Small intestine (tissue), 7 donors: ENCODE results near the gene CDK15. TPM values are rescaled to one million over a fixed set of nuclear protein-coding genes. Genes with fewer than 3 reads are reported as not detected.

ENCODE experiments used
- DNase-seq, 2 donors: peaks; one replicate each; pipeline versions ENCODE4 v3.0.0 to v3.0.0-alpha.2; 2013
- FAIRE-seq: peaks from 2 replicates; lab custom pipeline; 2012; peaks lifted over from hg19 to GRCh38; lab: Jason Lieb, UNC
- H3K27ac ChIP-seq, 3 donors: one replicate each; pipeline ENCODE4 v1.5.1; 2013; ENCODE audit warnings: low read length in 2 of 3, mild to moderate bottlenecking in 2 of 3, control low read depth in 1 of 3, inconsistent platforms in 1 of 3, low read depth in 1 of 3, moderate library complexity in 1 of 3
- H3K27me3 ChIP-seq, 3 donors: one replicate each; pipeline ENCODE4 v1.6.1; 2013; ENCODE audit warnings: low read length in 3 of 3, inconsistent platforms in 1 of 3; ENCODE audit not compliant: control insufficient read depth in 3 of 3, insufficient read depth in 3 of 3
- H3K36me3 ChIP-seq, 3 donors: one replicate each; pipeline ENCODE4 v1.6.1; 2013; ENCODE audit warnings: low read length in 3 of 3, inconsistent platforms in 1 of 3, low read depth in 1 of 3, mild to moderate bottlenecking in 1 of 3, moderate library complexity in 1 of 3; ENCODE audit not compliant: control insufficient read depth in 3 of 3, insufficient read depth in 2 of 3
- H3K4me1 ChIP-seq, 3 donors: one replicate each; pipeline ENCODE4 v1.6.1; 2013; ENCODE audit warnings: low read length in 2 of 3, inconsistent platforms in 1 of 3, low read depth in 1 of 3, mild to moderate bottlenecking in 1 of 3, moderate library complexity in 1 of 3; ENCODE audit not compliant: control insufficient read depth in 3 of 3, insufficient read depth in 2 of 3
- H3K4me3 ChIP-seq, 3 donors: one replicate each; pipeline ENCODE4 v1.5.1; 2013; ENCODE audit warnings: low read length in 3 of 3, control low read depth in 1 of 3, inconsistent platforms in 1 of 3, low read depth in 1 of 3, mild to moderate bottlenecking in 1 of 3, moderate library complexity in 1 of 3
- H3K9me3 ChIP-seq, 2 donors: one replicate each; pipeline ENCODE4 v1.6.1; 2013; ENCODE audit warnings: low read depth in 1 of 2, low read length in 1 of 2; ENCODE audit not compliant: control insufficient read depth in 2 of 2, insufficient read depth in 1 of 2
- WGBS, 3 donors: extraction: QIAGEN DNeasy Blood & Tissue Kit; methylation state at CpG; one replicate each; pipeline ENCODE4 v1.1.7; 2013; 5-methylcytosine and 5-hydroxymethylcytosine counted together
- polyA plus RNA-seq, 4 donors: library from polyadenylated mRNA; stranded (reverse) in 3 of 4; unstranded in 1 of 4; fragments of 200-250 nt in 3 of 4; fragments of 120-200 nt in 1 of 4; gene quantifications; one replicate each; pipeline versions ENCODE4 v1.2.1 to v1.2.3, GENCODE V29; 2013
- donor health status: healthy with polysubstance abuse.
- donor health status: control.
- donor health status: control.
- donor health status: Bipolar disorder and iron deficiency.
- donor health status: healthy.

Gene CDK15
- polyA plus RNA-seq, 4 donors = 0.52 to 1.2 (median 0.54) TPM; not detected in 1

DNA sequence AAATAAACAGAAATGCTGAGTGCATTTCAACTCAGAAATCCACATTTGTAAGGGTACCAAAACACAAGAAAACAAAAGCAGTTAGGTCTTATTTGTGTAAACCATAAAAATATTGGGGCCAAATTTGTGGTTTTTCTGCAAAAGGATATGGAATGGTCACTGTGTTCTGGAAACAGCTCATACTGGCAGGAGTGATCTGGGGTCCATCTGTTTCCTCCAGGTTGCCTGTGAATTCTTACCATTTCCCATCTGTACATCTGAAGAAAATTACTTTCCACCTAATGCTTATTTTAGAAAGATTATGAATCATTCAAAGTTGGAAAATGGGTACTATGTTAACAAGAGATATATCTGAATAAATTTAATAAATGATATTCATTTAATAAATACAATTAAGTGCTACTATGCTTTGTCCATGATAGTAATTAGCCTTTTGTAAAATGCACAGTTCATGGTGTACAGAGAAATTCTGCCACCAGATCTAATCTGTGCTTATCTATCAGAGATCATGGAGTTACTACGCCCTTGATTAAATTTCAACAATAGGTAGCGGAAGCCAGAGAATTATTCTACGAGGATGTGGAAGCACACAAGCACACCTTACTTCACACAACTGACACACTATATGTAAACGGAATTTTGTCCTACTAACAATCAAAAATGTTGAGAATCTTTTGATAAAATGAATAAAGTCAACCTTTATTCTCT lies 36.5 kb upstream of the CDK15 start:
- Histone ChIP-seq H3K4me3 (no peak overlapping the region), H3K27me3 (no peaks in the 10 kb centered on the region), H3K27ac (no peak overlapping the region), H3K9me3 (no peaks in the 10 kb centered on the region), H3K4me1 (peaks cover 0 to 6% (median 0%) of the 10 kb centered on the region in 3 donors), H3K36me3 (peaks cover 3 to 10% (median 3%) of the 10 kb centered on the region in 3 donors)
- no peak for DNase-seq
- 73 to 79% (median 76%) methylated on average over 4 of the region's 4 CpGs for WGBS, 3 donors
- no peak for FAIRE-seq

DNA sequence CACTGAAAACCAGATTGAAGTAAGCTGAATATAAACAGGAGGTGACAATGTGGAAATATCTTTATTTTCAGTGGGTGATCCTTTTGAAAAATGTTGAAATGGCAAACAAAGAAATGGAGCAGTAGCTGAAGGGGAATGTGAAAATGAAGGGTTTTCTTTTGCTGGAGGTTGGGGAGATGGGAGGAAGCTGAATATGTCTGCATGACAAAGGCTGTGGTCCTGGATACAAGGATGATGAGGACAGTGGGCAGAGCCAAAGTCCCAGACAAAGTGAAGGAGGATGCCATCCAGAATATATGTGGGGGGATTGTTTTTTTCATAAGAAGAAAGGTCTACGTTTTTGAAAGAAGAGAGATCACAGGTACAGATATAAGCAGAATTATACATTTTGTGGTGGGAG lies 32.3 kb upstream of the CDK15 start:
- Histone ChIP-seq H3K4me3 (no peak overlapping the region), H3K4me1 (peaks cover 0 to 27% (median 2%) of the 10 kb centered on the region in 3 donors), H3K27ac (no peak overlapping the region), H3K36me3 (no peaks in the 10 kb centered on the region), H3K27me3 (no peaks in the 10 kb centered on the region), H3K9me3 (no peaks in the 10 kb centered on the region)
- FAIRE-seq (no peak), DNase-seq (no peak)
- WGBS, 3 donors = 76 to 82% (median 82%) methylated on average over 1 of the region's 1 CpG

DNA sequence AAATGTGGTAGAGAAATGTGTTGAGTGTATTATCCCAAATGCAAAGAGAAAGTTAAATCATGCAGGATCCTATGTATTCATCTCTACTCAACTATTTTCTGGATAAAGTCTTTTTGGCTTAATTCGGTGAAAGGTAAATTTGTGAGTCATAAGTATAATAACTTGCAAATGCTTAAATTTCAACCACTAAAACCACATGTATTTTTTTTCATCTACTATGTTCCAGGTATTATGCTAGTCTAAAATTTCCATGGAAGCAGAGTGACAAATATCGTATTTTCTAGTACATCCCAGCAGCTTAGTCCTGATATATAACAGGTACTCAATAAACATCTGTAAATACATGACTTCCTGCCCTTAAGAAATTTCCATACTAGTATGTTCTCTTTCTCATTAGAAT lies 31.8 kb upstream of the CDK15 start:
- no peaks in the 10 kb centered on the region for H3K36me3 ChIP-seq
- DNase-seq = no peak
- FAIRE-seq = no peak
- peaks cover 0 to 27% (median 2%) of the 10 kb centered on the region in 3 donors for H3K4me1 ChIP-seq
- H3K9me3 ChIP-seq = no peaks in the 10 kb centered on the region
- no peak overlapping the region for H3K27ac ChIP-seq
- H3K4me3 ChIP-seq = no peak overlapping the region
- 84 to 88% (median 86%) methylated on average over 2 of the region's 2 CpGs for WGBS, 3 donors
- H3K27me3 ChIP-seq = no peaks in the 10 kb centered on the region

DNA sequence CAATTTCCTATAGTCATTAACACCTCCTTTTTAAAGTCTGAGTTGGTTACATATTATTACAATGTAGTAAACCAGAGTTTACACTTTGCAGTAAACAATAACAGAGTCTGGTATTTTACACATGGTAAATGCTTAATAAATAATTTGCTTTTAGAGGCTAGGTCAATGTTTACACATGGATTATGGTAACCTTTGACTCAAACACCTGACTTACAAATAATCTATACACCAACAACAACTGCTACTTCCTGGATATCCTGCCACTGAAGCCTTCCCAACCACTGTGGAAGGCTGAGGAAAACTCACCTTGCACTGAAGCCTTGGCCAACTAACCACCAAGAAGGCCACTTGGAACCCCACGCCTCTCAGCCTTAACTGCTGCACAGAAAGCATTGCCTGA lies 31.0 kb upstream of the CDK15 start:
- peak; percentile 36 to 66 for DNase-seq
- Histone ChIP-seq H3K9me3 (no peaks in the 10 kb centered on the region), H3K36me3 (no peaks in the 10 kb centered on the region), H3K4me3 (peak overlapping the region in 1 of 3 donors; percentile 28), H3K27ac (peak overlapping the region; percentile 46 to 81 (median 76)), H3K27me3 (no peaks in the 10 kb centered on the region), H3K4me1 (peaks cover 2 to 29% (median 3%) of the 10 kb centered on the region in 3 donors)
- no peak for FAIRE-seq
- WGBS, 3 donors = 35 to 74% (median 74%) methylated on average over 1 of the region's 1 CpG

DNA sequence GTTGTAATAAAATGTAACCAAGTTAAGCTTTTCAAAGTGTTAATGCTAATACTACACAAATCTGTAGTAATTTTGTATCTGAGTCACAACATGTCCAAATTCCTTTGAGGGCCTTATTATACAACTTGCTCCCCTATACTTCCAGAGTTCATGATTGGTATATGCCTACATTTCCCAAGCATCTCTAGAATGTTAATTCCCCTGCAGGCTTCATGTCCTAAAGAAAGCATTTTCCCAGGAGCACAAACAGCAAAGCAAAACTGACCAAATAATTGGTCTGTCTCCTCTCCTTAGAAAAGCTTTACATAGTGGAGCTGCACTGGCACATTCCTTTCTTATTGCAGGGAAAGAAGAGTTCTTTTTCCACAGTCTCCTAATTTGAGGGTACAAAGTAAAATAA lies 29.3 kb upstream of the CDK15 start:
- H3K27ac ChIP-seq = peak overlapping the region in 1 of 3 donors; percentile 46
- no peaks in the 10 kb centered on the region for H3K36me3 ChIP-seq
- DNase-seq = peak in 1 of 2 donors; percentile 18
- H3K27me3 ChIP-seq = no peaks in the 10 kb centered on the region
- H3K9me3 ChIP-seq = no peaks in the 10 kb centered on the region
- no peak for FAIRE-seq
- no peak overlapping the region for H3K4me3 ChIP-seq
- H3K4me1 ChIP-seq = peaks cover 2 to 26% (median 3%) of the 10 kb centered on the region in 3 donors

DNA sequence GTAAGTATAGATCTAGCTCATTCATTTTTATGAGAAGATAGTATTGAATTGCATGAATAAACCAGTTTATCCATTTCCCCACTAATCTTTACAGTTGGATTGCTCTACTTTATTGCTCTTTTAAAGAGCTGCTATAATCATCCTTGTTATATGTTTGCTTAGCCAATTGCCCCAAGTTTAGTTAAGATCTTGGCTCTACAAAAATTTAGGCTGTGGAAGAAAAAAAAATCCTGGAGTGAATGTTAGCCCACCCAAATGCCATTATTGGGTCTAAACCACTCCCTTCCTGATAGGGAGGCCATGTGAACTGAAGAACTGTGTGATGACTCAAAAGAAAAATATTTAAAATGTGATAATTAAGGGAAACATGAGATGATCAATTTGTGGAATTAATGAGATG lies 28.5 kb upstream of the CDK15 start:
- peaks cover 2 to 26% (median 3%) of the 10 kb centered on the region in 3 donors for H3K4me1 ChIP-seq
- DNase-seq = peak in 1 of 2 donors; percentile 25

DNA sequence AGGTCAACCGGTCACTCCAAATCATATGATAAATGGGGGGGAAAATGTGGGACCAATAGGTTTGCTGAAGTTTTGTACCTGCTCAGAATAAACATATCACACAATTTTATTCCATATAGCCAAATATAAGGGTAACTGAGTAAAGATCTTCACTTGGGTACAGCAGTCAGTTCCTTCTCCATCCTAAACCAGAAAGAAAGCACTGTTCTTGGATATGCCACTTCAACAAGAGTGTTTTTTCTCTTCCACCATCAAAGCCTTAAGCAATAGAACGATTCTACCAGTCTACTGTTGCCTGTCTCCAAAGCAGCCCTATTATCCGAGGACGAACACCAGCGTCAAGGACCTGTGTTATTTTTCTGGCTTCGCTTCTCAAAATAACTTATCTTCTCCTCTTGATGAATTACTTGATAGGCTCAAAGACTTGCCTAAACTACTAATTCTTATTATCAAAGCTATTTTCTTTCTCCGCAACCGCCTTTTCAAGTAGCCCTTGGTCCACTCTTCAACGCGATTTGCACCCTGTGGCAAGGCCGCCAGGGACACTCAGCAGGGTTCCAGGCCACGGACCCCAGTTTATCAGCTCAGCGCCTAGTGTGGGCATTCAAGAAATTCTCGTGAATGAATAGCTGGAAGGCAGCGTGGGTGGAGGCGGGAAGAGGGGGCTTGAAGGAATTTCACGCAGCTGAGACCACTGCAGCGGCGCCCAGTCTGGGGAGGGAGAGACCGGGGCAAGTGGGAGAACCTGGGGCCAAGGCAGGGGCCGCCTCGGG lies 26.2 kb upstream of the CDK15 start:
- FAIRE-seq = no peak

More for the DNA sequence above, 28.5 kb upstream of the CDK15 start:
- no peaks in the 10 kb centered on the region for H3K27me3 ChIP-seq
- H3K4me3 ChIP-seq = no peak overlapping the region
- H3K27ac ChIP-seq = peak overlapping the region in 1 of 3 donors; percentile 7
- no peaks in the 10 kb centered on the region for H3K9me3 ChIP-seq
- FAIRE-seq = no peak
- no peaks in the 10 kb centered on the region for H3K36me3 ChIP-seq

DNA sequence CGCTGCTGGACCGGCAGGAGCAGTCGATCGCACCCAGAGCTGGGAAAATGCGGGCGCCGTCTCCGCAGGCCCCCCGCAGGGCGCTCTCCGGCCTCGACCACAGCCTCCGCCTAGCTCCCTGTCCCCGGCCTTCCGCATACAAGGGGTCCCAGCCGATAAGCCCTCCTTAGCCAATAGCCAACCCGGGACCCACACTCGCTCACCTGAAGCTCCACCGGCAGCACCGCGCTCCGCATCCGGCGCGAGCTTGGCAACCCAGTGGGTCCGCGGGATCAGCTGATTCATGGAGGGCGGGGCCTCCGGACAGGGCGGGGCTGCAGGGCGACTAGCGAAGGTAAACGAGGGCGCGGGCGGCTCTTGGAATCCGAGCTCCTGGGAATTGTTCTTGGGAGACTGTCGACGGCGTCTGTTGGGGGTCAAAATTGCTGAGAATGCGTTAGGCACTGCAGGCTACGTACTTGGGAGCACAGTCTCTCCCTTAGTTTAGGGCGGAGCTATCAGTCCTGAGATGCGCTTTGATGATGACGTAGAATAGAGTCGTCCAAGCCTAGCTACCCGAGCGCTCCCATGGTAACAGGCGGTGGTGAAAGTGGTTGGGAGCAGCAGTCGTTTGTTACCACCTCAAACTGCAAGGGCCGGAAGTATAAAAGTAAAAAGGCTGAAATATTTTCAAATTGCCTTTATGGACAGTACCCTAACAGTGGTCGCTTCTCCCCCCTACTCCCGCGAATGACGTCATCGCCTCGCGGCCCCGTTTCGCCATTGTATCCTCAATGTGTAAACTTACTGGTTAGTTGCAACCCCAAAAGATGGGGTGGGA lies 25.5 kb upstream of the CDK15 start, which contains the start of gene ALS2:
Gene ALS2 (minus strand): TSS at position 260 of the 820 bp plus-strand sequence. CDS start 12,048 bp downstream, outside the sequence.
- Histone ChIP-seq H3K4me1 (peaks cover 2 to 18% (median 3%) of the 10 kb centered on the region in 3 donors), H3K36me3 (no peaks in the 10 kb centered on the region), H3K4me3 (peak within 1 kb of the TSS; percentile 84 to 95 (median 88)), H3K9me3 (no peaks in the 10 kb centered on the region), H3K27ac (peak within 1 kb of the TSS; percentile 80 to 95 (median 87)), H3K27me3 (peaks cover 0 to 2% (median under 1%) of the 10 kb centered on the region in 3 donors)
- DNase-seq (peak; percentile 98 to 99), FAIRE-seq (no peak)
- WGBS, 3 donors = 0% methylated on average over 60 of the region's 60 CpGs

More for the DNA sequence above, 26.2 kb upstream of the CDK15 start:
- Histone ChIP-seq H3K4me3 (peak overlapping the region; percentile 84 to 95 (median 88)), H3K36me3 (no peaks in the 10 kb centered on the region), H3K27me3 (peaks cover 0 to 2% (median 0%) of the 10 kb centered on the region in 3 donors), H3K27ac (peak overlapping the region; percentile 80 to 95 (median 87)), H3K9me3 (no peaks in the 10 kb centered on the region), H3K4me1 (peaks cover 2 to 22% (median 3%) of the 10 kb centered on the region in 3 donors)
- 4 to 6% (median 6%) methylated on average over 21 to 22 of the region's 22 CpGs for WGBS, 3 donors
- DNase-seq = peak; percentile 31 to 57
